PC-9 (cell line): Measurements from ENCODE around the gene CWC22. TPM values are rescaled to one million over a fixed set of nuclear protein-coding genes. Genes with fewer than 3 reads are reported as not detected.

Source experiments
- BruUV-seq: library from RNA; stranded (reverse); fragments of 400-500 nt; replicated peaks from 2 replicates; lab custom pipeline; 2021; lab: Mats Ljungman, UMichigan
- CTCF ChIA-PET: fragments of 300-600 bp; sonication (Branson Sonifier 250); formaldehyde crosslinking; loops from one replicate; lab custom pipeline; 2022; ENCODE audit warnings: antibody characterized with exemption; lab: Charles Lee
- POLR2A ChIA-PET: fragments of 300-600 bp; sonication (Branson Sonifier 250); formaldehyde crosslinking; loops from one replicate; lab custom pipeline; 2022; ENCODE audit warnings: antibody characterized with exemption; ENCODE audit not compliant: unreplicated experiment; lab: Charles Lee
- DNase-seq, 2 experiments: peaks; one replicate each; pipeline versions ENCODE4 v3.0.0 to v3.0.0-alpha.2; 2015 to 2022; ENCODE audit warnings: mixed read lengths in 1 of 2
- H2AFZ ChIP-seq: fragments of 200-600 bp; sonication (generic); 2 replicates; pipeline ENCODE4 v1.8.1; 2017; ENCODE audit warnings: antibody characterized with exemption
- H3F3A ChIP-seq: fragments of 200-600 bp; sonication (generic); 2 replicates; pipeline ENCODE4 v1.8.1; 2017; ENCODE audit warnings: antibody characterized with exemption, mild to moderate bottlenecking, low read depth; ENCODE audit not compliant: insufficient read depth
- H3K27ac ChIP-seq: fragments of 200-600 bp; sonication (generic); 2 replicates; pipeline ENCODE4 v1.6.1; 2016; ENCODE audit warnings: mixed run types
- H3K27me3 ChIP-seq: fragments of 200-600 bp; sonication (generic); 2 replicates; pipeline ENCODE4 v1.6.1; 2016; ENCODE audit warnings: low read depth, mixed run types; ENCODE audit not compliant: insufficient read depth
- H3K36me3 ChIP-seq: fragments of 200-600 bp; sonication (generic); 2 replicates; pipeline ENCODE4 v1.6.1; 2016; ENCODE audit warnings: low read depth, mixed run types
- H3K4me1 ChIP-seq: fragments of 200-600 bp; sonication (generic); replicated peaks from 2 replicates; pipeline ENCODE4 v1.6.1; 2016; ENCODE audit warnings: mixed run types; ENCODE audit not compliant: insufficient read depth
- H3K4me2 ChIP-seq: fragments of 200-600 bp; sonication (generic); 2 replicates; pipeline ENCODE4 v1.6.1; 2017; ENCODE audit warnings: mixed run types
- H3K4me3 ChIP-seq: fragments of 200-600 bp; sonication (generic); 2 replicates; pipeline ENCODE4 v1.6.1; 2016; ENCODE audit warnings: mixed run types
- H3K79me2 ChIP-seq: fragments of 200-600 bp; sonication (generic); 2 replicates; pipeline ENCODE4 v1.6.1; 2017; ENCODE audit warnings: low read depth, mixed run types
- H3K9me2 ChIP-seq: fragments of 200-600 bp; sonication (generic); 2 replicates; pipeline ENCODE4 v1.8.1; 2017; ENCODE audit warnings: mild to moderate bottlenecking; ENCODE audit not compliant: insufficient read depth
- H3K9me3 ChIP-seq: fragments of 200-600 bp; sonication (generic); 2 replicates; pipeline ENCODE4 v1.8.1; 2016; ENCODE audit warnings: low read depth; ENCODE audit not compliant: insufficient read depth
- H4K20me1 ChIP-seq: fragments of 200-600 bp; sonication (generic); 2 replicates; pipeline ENCODE4 v1.8.1; 2017; ENCODE audit not compliant: insufficient read depth
- CTCF ChIP-seq: fragments of 200-600 bp; sonication (generic); conservative IDR thresholded peaks from 2 replicates; pipeline ENCODE4 v1.6.1; 2017; ENCODE audit warnings: mixed run types, antibody characterized with exemption, mild to moderate bottlenecking, moderate library complexity
- EZH2 ChIP-seq: fragments of 200-600 bp; sonication (generic); IDR thresholded peaks from 2 replicates; pipeline ENCODE4 v1.8.0; 2017; ENCODE audit warnings: antibody characterized with exemption, low read depth
- intact Hi-C: fragments of 100-400 bp; cut with micrococcal nuclease; formaldehyde crosslinking; loops from one replicate; pipeline ENCODE4 v1.10.0; 2022; ENCODE audit not compliant: unreplicated experiment
- total RNA-seq: library from RNA; stranded (reverse); gene quantifications from 2 replicates; pipeline ENCODE4 v1.2.3, GENCODE V29; 2021

CWC22 gene
- total RNA-seq, 1 experiment from 2014 or later: 35.2 TPM

GRCh38 chr2:179990676-179991317 is 16.3 kb downstream of the CWC22 start:
- H3K36me3 ChIP-seq: peaks cover 44% of the 10 kb centered on the region
- H3K4me1 ChIP-seq: no peaks in the 10 kb centered on the region
- no peak for DNase-seq
- no peak overlapping the region for H2AFZ ChIP-seq
- H3K4me3 ChIP-seq: no peak overlapping the region
- peaks cover 22% of the 10 kb centered on the region for H3K79me2 ChIP-seq
- ChIA-PET POLR2A (no interaction called here), CTCF (no interaction called here)
- intact Hi-C loops: no loop called here
- no peak overlapping the region for H3K4me2 ChIP-seq
- no peak overlapping the region for H3K27ac ChIP-seq
- no peak for TF ChIP-seq CTCF
- no peaks in the 10 kb centered on the region for H3K9me2 ChIP-seq
- no peaks in the 10 kb centered on the region for H3K27me3 ChIP-seq
- H3F3A ChIP-seq: no peaks in the 10 kb centered on the region
- no TSS peak for BruUV-seq
- peaks cover 37% of the 10 kb centered on the region for H4K20me1 ChIP-seq
- no peaks in the 10 kb centered on the region for H3K9me3 ChIP-seq

- peaks cover 5% of the 10 kb centered on the region for H3K79me2 ChIP-seq
- no peaks in the 10 kb centered on the region for H3K27me3 ChIP-seq
- H3K4me1 ChIP-seq: no peaks in the 10 kb centered on the region
- H4K20me1 ChIP-seq: peaks cover 12% of the 10 kb centered on the region; the same call in 1 of the 2 replicates
- no peaks in the 10 kb centered on the region for H3F3A ChIP-seq
- H3K4me3 ChIP-seq: no peak overlapping the region
- DNase-seq: no peak
- no peak overlapping the region for H2AFZ ChIP-seq
- H3K9me3 ChIP-seq: no peaks in the 10 kb centered on the region
- peaks cover 58% of the 10 kb centered on the region for H3K36me3 ChIP-seq
- intact Hi-C loops: no loop called here
- no peak overlapping the region for H3K27ac ChIP-seq
- CTCF ChIA-PET: no interaction called here
- BruUV-seq: no TSS peak
- POLR2A ChIA-PET: no interaction called here
- TF ChIP-seq CTCF (no peak), EZH2 (no peak)
- no peak overlapping the region for H3K4me2 ChIP-seq
- no peaks in the 10 kb centered on the region for H3K9me2 ChIP-seq
Observed at GRCh38 chr2:179987916-179988315, 19.2 kb downstream of the CWC22 start.

- no peak overlapping the region for H3K27ac ChIP-seq
- ChIA-PET POLR2A (no interaction called here), CTCF (no interaction called here)
- no peak for DNase-seq
- no peak overlapping the region for H2AFZ ChIP-seq
- H3K4me2 ChIP-seq: no peak overlapping the region
- H3K4me3 ChIP-seq: no peak overlapping the region
- no peaks in the 10 kb centered on the region for H3K9me2 ChIP-seq
- no peaks in the 10 kb centered on the region for H3K9me3 ChIP-seq
- BruUV-seq: no TSS peak
- no peaks in the 10 kb centered on the region for H3K27me3 ChIP-seq
- no peaks in the 10 kb centered on the region for H3F3A ChIP-seq
- TF ChIP-seq EZH2 (no peak), CTCF (no peak)
- intact Hi-C loops: no loop called here
- peaks cover 3% of the 10 kb centered on the region; the same call in 1 of the 2 replicates for H4K20me1 ChIP-seq
- peaks cover 59% of the 10 kb centered on the region for H3K36me3 ChIP-seq
- peaks cover 3% of the 10 kb centered on the region; the same call in 1 of the 2 replicates for H3K79me2 ChIP-seq
- no peaks in the 10 kb centered on the region for H3K4me1 ChIP-seq
Observed at GRCh38 chr2:179985163-179985820, 21.8 kb downstream of the CWC22 start.
